DOHH2 (cell line): ENCODE results near the gene FCN1.

Experiments used
- EZH2phosphoT487 ChIP-seq: fragments of 200-600 bp; sonication (generic); IDR thresholded peaks from 2 replicates; pipeline ENCODE4 v1.6.1; 2017; ENCODE audit warnings: borderline replicate concordance, mild to moderate bottlenecking, antibody characterized with exemption, low read length, moderate library complexity, mixed read lengths
- TF ChIP-seq, protein P1 (sequence below): fragments of 200-600 bp; sonication (generic); IDR thresholded peaks from one replicate; pipeline ENCODE4 v1.5.1; 2014; ENCODE audit warnings: antibody characterized with exemption, mild to moderate bottlenecking, low read depth, low read length; ENCODE audit not compliant: poor library complexity, severe bottlenecking

DNA sequence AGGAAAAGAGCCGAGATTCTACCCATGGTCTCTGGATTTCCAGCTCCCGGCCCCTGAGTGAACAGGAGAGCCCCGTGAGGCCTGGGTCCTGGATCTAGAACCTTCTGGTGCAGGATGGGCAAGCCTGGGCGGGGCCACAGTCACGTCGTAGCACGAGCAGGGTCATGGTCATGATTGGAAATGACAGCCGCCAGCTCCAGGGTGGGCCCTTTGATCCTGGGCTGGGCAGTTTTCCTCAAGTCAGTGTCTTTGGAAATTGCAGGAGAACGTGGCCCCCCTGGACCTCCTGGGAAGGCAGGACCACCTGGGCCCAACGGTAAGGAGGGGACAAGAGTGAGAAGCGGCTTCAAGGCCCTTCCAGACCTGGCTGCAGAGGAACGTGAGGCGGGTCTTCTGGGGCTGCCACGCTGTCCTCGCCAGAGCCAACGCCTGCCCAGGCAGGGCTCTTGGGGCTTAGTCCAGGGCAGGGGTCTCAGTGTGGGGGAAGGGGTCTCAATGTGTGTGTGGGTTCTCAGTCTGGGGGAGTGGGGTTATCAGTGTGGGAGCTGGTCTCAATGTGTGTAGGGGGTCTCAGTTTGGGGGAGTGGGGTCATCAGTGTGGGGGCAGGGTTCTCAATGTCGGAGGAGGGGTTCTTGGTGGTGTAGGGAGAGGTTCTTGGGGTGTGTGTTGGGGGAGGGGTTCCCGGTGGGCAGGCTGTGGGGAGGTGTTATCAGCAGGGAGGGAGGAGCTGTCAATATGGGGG, 34.5 kb downstream of the FCN1 start:
- TF ChIP-seq, protein P1, sequence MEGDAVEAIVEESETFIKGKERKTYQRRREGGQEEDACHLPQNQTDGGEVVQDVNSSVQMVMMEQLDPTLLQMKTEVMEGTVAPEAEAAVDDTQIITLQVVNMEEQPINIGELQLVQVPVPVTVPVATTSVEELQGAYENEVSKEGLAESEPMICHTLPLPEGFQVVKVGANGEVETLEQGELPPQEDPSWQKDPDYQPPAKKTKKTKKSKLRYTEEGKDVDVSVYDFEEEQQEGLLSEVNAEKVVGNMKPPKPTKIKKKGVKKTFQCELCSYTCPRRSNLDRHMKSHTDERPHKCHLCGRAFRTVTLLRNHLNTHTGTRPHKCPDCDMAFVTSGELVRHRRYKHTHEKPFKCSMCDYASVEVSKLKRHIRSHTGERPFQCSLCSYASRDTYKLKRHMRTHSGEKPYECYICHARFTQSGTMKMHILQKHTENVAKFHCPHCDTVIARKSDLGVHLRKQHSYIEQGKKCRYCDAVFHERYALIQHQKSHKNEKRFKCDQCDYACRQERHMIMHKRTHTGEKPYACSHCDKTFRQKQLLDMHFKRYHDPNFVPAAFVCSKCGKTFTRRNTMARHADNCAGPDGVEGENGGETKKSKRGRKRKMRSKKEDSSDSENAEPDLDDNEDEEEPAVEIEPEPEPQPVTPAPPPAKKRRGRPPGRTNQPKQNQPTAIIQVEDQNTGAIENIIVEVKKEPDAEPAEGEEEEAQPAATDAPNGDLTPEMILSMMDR: no peak
- no peak for TF ChIP-seq EZH2phosphoT487
